ENCODE data around the gene ZNF438.

- TF ChIP-seq FOXM1 (IDR thresholded peaks at IDR 0.05; ENCODE audit: borderline replicate concordance, low read depth), result no peak
- no peak for TF ChIP-seq REST (IDR thresholded peaks at IDR 0.05; ENCODE audit: low read depth)
- TF ChIP-seq RAD21 (IDR thresholded peaks at IDR 0.05; ENCODE audit: low read depth), result no peak
- TF ChIP-seq ZBTB7A (IDR thresholded peaks at IDR 0.05; ENCODE audit: low read depth), result no peak
- TF ChIP-seq TCF12 (IDR thresholded peaks at IDR 0.05; ENCODE audit: low read depth), result no peak
- no peak for TF ChIP-seq TEAD4 (IDR thresholded peaks at IDR 0.05)
- no peak for TF ChIP-seq NFIC (IDR thresholded peaks at IDR 0.05)
- no peak for TF ChIP-seq YY1 (IDR thresholded peaks at IDR 0.05; ENCODE audit: low read depth)
- TF ChIP-seq, protein P1, sequence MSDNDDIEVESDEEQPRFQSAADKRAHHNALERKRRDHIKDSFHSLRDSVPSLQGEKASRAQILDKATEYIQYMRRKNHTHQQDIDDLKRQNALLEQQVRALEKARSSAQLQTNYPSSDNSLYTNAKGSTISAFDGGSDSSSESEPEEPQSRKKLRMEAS (IDR thresholded peaks at IDR 0.05), result no peak
- no peak for TF ChIP-seq CREB1 (IDR thresholded peaks at IDR 0.05; ENCODE audit: low read depth)
- no peak for TF ChIP-seq EP300 (IDR thresholded peaks at IDR 0.05; ENCODE audit: borderline replicate concordance)
- no peak for TF ChIP-seq EGR1 (IDR thresholded peaks at IDR 0.05)
Measured at GRCh38 chr10:30931094-30931493, 100.6 kb downstream of the ZNF438 start.

Measured in Ishikawa (cell line).